DOHH2 (cell line): ENCODE measurements around the gene SPATA13.

ENCODE experiments used
- EZH2phosphoT487 ChIP-seq: fragments of 200-600 bp; sonication (generic); IDR thresholded peaks from 2 replicates; pipeline ENCODE4 v1.6.1; 2017; ENCODE audit warnings: borderline replicate concordance, mild to moderate bottlenecking, antibody characterized with exemption, low read length, moderate library complexity, mixed read lengths
- TF ChIP-seq, protein P1 (sequence below): fragments of 200-600 bp; sonication (generic); IDR thresholded peaks from one replicate; pipeline ENCODE4 v1.5.1; 2014; ENCODE audit warnings: antibody characterized with exemption, mild to moderate bottlenecking, low read depth, low read length; ENCODE audit not compliant: poor library complexity, severe bottlenecking

DNA sequence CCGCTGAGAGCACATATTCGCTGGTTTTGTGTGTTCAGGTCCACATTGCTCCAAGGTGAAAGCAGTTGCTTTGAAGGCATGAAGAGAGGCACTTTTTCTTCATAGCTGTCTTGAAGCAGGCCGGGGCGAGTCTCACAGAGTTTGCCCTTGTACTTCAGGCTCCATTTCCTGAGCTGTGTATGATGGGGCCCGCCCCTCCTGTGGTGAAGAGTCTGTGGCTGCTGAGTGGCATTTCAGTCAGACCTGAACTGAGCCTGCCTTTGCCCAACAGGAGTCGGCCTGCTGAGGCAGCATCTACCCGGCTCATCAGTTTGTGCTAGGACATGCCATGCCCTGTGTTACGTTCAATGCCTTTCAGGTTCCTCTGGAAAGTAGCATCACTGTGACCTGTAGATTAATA is 104.5 kb downstream of the SPATA13 start:
- TF ChIP-seq, protein P1, sequence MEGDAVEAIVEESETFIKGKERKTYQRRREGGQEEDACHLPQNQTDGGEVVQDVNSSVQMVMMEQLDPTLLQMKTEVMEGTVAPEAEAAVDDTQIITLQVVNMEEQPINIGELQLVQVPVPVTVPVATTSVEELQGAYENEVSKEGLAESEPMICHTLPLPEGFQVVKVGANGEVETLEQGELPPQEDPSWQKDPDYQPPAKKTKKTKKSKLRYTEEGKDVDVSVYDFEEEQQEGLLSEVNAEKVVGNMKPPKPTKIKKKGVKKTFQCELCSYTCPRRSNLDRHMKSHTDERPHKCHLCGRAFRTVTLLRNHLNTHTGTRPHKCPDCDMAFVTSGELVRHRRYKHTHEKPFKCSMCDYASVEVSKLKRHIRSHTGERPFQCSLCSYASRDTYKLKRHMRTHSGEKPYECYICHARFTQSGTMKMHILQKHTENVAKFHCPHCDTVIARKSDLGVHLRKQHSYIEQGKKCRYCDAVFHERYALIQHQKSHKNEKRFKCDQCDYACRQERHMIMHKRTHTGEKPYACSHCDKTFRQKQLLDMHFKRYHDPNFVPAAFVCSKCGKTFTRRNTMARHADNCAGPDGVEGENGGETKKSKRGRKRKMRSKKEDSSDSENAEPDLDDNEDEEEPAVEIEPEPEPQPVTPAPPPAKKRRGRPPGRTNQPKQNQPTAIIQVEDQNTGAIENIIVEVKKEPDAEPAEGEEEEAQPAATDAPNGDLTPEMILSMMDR: no peak
- no peak for TF ChIP-seq EZH2phosphoT487
